Stimulated activated CD4-positive, alpha-beta T cell treated with anti-CD3 and anti-CD28 coated beads, Interleukin-1b, Interleukin-23, amount 100 ng/mL, for 24 hours (primary cell): ENCODE measurements around the gene DDX54.
"Not testable (repeated sequence)": the region's sequence is repeated elsewhere in the genome, so short reads cannot be mapped to it uniquely, and the experiment has no call there.

ENCODE experiments used
- DNase-seq, 4 experiments: peaks; one replicate each; pipeline ENCODE4 v3.0.0-alpha.2; 2020; ENCODE audit warnings: low read depth in 4 of 4, low spot score in 1 of 4

The DDX54 gene

GRCh38 chr12:113221181-113221996 is 36.1 kb upstream of the DDX54 start, which contains the start of gene TPCN1:
TPCN1 (plus strand) TSS chr12:113221464; CDS start chr12:113226853, 5,389 bp downstream.
- DNase-seq = peak; percentile 97 to 99 (median 98)

DNA sequence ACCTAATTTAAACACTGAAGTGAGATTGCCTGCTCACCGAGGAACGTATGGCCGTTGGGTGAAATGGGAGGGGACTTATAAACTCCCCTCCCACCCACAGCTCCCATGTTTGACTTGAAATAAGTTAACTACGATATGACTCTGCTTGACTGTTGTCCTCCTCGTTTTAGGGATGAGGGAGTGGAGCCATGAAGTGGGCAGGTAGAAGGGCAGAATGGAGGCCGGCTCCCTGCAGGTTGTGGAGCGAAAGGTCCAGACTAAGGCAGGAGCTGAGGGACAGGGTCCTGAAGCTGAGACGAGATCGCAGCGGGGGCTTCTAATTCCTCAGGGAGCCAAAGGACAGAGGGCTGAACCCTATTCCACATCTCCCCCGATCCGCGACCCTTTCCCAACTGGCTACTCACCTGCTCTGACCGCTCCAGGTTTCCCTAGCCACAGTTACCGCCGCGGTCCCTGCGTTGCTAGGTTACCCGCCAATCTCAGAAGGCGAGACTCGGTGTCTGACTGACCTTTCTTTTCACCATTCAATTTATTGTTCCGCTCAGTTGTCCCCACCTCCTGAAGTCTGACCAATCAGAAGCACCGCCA is 35.4 kb upstream of the DDX54 start:
- DNase-seq = no peak

- no peak for DNase-seq
These were observed 30.7 kb upstream of the DDX54 start for GRCh38 chr12:113216027-113216426.

DNA sequence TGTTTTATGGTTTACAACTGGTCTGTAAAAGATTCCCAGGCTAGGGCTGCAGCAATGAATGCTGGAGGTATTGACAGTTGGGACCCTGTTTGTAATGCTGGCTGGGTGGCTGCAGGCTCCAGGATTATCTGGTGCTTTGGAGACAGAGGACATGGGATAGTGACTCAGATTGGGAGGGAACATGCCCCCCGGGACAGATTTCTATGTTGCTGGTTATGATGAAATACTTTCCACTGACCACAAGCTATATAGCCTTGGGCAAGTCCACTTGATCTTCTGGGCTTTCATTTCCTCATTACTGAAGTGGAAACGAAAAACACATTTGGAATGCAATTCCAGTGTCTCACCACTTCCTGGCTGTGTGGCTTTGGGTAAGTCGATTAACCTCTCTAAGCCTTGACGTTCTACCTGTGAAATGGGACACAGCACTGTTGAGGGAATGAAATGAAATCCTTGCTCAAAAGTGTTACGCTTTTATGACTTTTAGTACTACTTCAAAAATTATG is 29.7 kb upstream of the DDX54 start:
- DNase-seq = no peak

GRCh38 chr12:113211160-113211559 is 25.9 kb upstream of the DDX54 start:
- DNase-seq = no peak

DNA sequence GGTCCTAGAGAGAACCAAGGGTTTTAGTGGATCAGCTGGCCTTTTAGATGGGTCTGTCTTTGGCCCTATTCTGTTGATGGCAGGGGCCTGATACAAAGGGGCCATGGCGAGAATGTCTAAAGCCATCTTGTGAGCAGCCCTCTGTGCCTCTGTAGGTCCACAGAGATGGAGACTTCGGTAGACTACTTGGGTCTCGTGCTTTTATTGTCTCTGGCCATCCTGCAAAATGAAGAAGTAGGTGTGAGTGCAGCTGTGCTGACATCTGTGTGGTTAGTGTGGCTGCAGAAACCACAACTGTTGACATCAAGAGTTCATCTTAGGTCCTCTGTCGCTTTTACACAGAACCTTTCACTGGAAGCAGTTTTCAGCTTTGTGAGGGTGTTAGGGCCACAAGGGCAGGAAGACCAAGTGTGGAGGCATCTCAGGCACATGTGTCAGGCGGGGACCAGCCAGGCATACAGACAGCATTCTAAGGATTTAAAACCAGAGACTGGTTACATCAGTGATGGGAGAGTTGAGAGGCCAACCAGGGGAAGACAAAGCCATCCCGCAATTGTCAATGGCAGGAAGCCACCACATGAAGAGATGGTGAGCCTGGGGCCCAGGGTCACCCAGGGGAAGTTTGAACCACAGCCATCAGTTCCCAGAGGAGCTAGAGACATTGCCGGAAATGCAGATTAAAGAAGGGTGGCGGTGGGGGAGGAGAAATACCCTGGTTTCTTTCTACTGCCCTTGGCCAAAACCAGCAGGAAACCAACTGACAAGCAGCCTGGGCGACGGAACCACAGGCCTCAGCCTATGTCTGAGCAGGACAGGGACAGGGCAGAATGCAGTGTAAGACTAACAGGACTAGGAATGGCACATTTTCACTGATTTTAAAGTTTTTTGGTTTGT is 23.0 kb upstream of the DDX54 start:
- peak in 1 of 4 experiments; percentile 36 for DNase-seq

DNA sequence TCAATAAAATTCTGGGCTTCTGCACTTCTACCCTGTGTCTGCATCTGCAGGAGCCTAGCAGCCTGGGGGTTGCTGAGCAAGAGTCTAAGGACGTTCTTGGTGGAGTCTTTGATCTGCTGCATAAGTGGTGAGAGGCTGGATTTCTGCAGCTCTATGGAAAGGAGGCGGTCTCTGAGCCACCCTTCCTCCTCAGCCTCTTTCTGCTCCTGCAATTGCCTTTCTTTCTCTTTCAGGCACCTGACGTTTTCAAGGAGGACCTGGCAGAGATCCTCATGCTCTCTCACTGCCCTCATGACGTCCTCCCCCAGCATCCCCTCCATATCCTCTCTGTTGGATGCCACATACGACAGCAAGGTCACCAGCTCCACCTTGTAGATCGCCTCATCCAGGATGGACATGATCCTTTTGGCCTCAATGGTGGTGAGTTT is 22.3 kb upstream of the DDX54 start:
- no peak for DNase-seq

- not testable (repeated sequence) for DNase-seq
These were observed 21.5 kb upstream of the DDX54 start for GRCh38 chr12:113206802-113207201.

- no peak for DNase-seq
These were observed 19.5 kb upstream of the DDX54 start for GRCh38 chr12:113204804-113205203.

- no peak for DNase-seq
These were observed 18.8 kb upstream of the DDX54 start for GRCh38 chr12:113203852-113204760.

DNA sequence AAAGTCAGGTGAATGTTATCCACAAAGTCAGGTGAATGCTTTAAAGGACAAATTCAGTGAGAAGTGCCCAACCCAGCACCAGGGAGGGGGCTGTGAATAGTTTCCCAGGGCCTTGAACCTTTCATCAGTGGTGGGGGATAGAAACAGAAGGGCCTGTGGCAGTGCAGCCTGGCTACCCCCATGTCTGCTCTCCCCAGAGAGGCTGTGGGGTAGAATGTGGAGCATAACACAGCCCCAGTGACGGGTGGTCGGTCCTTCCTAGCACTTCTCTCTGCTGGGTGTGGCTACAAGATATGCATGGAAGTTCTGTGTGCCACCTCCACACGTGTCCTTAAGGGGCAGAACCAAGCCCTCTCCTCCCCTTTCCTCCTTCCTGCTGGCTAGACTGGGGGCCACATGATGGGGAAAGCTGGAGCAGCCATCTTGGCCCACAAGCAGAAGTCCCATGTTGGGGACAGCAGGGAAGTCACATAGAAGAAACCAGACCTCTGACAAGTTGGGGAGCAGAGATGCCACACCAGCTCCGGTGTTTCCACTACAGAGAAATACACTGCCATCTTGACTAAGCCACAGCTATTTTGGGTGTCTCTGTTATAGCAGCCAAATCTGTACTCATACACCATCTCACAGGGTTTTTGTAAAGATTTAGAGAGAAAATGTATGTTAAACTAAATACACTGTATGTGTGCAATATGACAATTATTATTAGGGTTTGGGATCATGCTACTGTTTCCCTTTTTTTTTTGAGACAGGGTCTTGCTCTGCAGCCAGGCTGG is 17.2 kb upstream of the DDX54 start:
- no peak for DNase-seq

DNA sequence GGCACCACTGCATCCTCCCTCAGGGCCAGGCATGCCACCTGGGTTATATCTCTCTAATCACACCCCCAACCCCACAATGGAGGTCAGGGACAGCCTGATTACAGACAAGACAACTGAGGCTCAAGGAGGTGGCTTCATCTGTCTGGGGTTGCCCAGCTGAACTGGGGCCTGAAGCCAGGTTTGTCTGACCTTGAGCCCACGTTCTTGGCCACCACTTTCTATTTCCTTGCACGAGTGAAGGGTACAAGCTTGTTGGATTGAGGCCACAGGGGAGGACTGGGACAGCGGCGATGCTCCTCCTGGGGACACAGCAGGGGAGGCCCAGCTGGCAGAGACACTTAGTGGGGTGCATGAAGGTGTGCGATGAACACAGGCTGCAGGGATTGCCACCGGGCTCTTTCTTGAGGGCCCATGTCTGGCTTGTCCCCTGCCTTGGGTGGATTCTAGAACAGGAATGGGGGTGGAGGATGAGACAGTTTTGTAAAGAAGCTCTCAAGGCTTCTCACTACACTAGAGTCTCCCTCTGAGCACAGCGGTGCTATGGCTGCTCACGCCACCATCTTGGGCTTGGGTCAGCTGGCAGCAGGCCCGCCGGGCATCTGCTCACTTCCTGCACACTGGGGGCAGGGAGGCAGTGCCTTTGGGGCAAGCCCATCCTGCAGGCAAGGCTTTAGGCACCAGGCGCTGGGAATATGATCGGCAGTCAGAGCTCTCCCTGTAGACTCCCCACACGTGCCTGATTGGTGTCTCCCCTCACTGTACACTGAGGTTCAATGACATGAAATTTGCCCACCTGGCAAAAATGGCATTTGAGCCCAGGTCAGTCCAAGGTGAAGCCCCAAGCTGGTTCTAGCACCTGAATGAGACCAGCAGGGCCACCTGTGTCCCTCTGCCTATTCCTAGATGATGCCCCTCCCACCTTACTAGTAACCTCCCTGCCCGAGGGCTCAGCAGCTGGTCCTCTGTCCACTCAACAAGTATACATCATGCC is 16.2 kb upstream of the DDX54 start:
- DNase-seq = no peak

DNA sequence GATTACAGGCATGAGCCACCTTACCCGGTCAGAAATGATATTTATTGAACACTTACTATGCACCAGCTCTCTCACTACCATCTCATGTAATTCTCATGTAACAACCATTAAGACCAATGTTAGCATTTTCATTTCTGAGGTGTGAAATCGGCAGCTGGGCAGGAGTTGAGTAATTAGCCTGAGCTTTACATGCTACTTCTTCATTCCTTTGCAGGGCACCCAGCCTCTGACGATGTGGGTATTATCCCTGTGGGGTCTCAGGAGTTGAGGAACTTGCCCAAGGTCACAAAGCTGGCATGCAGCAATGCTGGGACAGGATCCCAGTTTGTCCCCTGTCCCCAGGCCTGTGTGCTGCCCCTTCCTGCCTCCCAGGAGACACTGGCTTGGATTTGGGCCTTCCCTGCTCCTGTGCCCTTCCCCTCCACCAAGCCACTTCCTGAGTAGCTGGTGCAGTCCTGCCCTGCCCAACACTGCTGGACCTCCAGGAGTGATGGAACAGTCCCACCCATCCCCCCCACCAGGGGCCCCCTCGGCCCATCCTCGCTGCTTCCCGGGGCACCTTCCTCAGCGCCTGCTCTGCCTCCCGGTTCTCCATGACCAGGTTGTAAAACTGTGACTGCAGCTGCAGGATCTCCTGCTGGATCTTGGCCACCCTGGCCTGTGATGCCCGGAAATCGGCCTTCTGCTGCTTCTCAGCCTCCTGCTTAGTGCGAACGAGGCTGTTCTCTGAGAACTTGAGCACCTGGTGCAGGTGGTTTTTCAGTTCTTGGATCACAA is 14.9 kb upstream of the DDX54 start:
- DNase-seq = no peak

DNA sequence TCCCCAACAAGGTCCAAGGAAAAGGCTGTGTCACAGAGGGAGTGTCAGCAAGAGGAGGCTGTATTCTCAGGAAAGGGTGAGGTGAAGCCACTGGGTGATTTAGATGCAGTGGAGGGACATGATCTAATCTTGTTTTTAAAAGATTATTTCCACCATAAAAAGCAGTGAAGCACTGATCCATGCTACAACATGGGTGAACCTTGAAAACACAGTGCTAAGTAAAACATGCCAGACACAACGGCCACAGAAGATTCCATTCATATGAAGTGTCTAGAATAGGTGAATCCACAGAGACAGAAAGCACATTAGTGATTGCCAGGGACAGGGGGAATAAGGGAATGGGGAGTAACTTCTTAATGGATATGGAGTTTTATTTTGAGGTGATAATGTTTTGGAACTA is 13.0 kb upstream of the DDX54 start:
- DNase-seq = no peak

DNA sequence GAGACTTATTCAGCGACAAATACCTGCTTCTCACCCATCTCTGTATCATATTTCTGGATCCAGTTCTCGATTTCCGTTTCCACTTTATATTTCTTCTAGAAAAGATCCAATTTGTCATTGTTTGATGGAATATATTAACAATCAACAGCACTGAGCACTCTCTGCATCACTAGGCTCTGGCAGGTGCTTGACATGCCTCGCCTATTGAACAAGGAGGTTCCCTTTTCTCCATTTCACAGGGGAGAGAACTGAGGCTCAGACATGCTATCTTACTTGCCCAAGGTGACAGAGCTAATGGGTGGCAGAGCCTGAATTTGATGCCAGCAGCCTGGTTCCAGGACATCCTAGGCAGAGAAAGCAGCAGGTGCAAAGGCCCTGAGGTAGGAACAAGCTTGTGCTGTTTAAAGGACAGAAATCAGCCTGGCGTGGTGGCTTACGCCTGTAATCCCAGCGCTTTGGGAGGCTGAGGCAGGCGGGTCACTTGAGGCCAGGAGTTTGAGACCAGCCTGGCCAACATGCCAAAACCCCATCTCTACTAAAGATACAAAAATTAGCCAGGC is 12.3 kb upstream of the DDX54 start:
- no peak for DNase-seq

GRCh38 chr12:113196990-113197389 is 11.7 kb upstream of the DDX54 start:
- DNase-seq = peak in 2 of 4 experiments; percentile 30 to 31

GRCh38 chr12:113196582-113196981 is 11.3 kb upstream of the DDX54 start:
- no peak for DNase-seq
